HG03139 (cell line): Measurements from ENCODE around the gene SCUBE1.

Experiments
- ATAC-seq: cut with Tn5 transposase; IDR thresholded peaks from one replicate; pipeline ENCODE4 v1.9.1; 2021; ENCODE audit not compliant: unreplicated experiment

SCUBE1 gene

DNA sequence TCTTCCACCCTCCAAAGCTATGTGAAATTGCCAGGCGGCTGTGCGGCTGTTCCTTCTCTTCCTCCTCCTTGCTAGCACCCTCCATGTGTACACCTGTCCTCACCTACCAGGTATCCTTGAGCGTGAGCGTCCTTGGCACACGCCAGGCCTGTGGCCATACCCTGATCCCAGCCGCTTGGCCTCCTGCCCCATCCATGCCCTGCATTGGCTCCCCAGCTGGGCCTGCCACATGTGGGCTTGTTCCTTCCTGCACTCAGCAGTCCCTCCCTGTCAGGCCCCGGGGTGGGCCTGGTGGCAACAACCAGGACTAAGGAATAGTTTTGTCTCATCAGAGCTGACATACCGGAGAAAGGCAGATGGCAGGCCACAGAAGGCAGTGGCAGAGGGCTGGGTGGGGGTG is 40.0 kb downstream of the SCUBE1 start:
- ATAC-seq: no peak

DNA sequence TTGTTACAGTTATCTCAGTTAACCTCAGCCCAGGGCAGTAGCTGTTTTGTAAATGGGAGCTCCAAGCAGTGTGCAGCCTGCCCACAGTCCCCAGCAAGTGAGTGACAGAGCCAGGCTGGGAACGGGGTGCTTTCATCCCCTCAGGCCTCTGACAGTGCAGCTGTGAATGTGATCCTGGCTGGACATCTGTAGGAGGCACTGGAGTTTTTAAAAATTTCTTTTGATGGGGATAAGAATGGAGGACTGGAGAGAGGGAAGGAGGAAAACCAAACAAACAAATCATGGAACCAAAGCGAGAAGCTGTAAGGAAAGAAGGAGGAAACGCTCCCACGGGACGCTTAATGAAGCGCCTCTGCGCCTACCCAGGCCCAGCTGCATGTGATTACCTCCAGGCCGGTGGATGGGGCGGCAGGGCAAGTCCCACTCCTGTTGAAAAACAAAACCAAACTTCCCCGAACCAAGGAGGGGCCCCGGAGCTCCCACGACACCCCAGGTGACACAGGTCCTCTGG is 40.6 kb downstream of the SCUBE1 start:
- no peak for ATAC-seq

DNA sequence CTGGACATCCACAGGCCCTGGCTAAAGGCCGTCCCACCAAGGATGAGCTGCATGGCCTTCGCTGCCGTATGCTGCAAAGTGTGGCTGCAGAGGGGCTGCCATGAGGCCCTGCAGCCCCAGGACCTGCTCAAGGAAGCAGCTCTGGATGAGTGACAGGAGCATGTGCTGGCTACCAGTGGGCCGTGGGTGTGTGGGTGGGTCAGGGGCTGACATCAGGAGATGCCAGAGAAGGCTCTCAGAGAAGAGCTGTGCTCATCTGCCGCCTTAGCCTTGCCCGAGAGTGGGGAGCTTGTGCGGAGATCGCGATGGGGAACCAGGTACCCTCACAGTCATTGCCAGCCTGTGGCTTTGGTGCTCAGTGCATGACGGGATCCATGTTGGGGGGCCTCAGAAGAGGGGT is 41.3 kb downstream of the SCUBE1 start:
- no peak for ATAC-seq

DNA sequence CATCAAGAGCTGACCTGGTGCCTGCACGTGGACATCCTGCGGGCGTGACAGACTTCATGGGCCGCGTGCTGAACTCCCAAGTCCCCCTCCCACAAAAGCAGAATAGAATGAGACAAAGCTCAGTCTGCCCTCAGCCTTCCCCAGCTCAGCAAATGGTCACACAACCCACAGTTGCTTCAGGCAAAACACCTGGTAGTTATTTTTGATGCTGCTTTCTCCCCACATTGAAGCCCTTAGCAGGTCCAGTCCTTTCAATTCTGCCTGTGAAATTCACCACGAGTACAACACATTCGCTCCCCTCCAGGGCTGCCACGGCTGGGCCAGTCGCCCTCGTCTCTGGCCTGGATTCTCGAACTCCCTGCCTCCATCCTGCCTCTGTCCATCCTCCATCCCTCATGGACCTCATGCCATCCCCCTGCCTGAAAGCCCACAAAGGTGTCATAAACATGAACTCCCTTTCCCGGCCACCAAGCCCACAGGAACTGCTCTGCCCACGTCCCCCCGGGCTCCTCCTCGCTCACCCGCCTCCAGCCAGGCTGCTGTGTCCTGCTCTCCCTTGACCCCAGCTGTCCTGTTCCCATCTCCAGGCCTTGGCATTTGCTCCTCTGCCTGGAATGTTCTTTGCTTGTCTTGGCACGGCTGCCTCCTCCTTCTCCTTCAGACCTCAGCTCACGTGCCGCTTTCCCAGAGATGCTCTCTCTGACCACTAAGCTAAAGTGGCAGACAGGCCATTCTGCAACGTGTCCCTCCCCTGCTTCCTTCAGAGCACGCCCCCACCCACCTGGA is 42.1 kb downstream of the SCUBE1 start:
- ATAC-seq: no peak

DNA sequence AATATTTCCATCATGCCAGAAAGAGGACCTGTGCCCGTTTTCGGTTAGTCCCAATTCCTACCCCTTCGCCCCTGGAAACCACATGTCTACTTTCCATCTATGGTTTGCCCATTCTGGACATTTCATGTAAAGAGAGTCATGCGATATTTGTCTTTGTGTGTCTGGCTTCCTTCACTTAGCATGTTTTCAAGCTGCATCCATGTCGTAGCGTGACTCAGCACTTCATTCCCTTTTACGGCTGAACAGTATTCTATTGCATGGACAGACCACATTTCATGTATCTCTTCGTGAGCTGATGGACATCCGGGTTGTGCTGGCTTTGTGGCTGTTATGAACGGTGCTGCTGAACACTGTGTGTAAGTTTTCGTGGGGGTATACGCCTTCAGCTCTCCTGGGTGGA is 43.4 kb downstream of the SCUBE1 start:
- no peak for ATAC-seq

DNA sequence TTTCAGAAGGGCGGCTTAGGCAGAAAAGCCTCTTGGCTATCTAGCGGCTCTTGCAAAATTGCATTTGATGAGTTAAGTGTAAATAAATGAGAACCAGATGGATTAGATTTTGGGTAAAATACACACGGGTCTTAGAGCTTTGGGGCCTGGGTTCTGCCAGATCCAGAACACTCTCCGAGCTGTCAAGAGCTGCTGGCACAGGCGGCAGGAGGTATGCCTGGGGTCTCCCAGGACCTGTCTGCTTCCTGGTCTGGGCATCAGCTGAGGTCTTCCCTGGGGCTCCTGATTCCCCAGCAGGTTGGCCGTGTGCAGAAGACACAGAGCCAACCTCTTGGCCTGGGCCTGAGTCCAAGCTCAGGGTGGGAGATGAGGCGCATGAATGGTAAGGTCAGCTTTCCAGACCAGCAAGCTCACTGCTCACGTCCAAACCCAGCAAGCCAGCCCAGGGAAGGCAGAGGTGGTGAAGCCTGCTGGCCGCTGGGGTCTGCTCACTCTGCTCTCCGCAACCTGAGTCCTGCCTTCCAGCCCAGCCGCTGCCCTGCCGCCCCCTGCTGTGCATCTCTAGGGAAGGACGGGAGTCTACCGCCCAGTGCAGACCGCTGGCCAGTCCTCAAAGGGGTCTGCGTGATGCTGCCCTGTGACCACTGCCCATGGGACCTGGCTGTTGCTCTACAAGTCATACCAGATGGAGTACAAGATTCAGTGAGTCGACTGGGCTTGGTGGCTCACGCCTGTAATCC is 44.9 kb downstream of the SCUBE1 start:
- ATAC-seq: no peak

DNA sequence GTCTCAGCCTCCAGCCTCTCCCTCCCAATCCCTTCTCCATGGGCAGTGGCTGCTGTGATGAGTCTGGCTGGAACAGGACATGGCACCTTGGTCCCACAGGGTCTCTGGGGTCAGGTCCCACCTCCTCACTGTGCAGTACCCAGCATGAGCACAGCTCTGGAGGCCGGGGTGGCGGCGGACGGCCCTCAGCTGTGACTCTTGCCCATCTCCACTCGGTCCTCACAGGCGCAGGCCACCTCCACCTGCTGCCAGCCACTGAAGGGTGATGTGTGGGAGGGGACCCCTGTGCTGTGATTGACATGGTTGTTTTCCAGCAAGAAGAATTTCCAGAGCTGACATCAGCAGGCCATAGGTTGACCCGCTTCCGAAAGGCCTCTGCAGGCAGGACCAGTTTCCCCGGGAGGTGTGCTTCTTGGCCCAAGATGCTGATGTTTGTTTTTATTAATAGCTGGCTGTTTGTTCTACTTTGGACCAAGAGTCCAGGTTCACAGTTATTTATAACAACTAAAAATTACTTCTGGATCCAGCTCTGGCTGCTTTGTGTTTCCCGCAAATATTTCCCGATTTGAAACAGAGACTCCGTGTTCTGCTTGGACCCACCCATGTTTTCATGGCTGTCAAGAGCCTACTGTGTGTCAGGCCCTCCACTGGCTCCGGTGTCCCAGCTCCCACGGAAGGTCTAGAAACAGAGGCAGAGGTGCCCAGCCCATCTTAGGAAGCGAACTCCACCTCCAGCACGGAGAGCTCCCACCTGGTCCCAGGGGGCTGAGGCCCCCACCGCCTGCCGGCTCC is 45.7 kb downstream of the SCUBE1 start:
- ATAC-seq: no peak

DNA sequence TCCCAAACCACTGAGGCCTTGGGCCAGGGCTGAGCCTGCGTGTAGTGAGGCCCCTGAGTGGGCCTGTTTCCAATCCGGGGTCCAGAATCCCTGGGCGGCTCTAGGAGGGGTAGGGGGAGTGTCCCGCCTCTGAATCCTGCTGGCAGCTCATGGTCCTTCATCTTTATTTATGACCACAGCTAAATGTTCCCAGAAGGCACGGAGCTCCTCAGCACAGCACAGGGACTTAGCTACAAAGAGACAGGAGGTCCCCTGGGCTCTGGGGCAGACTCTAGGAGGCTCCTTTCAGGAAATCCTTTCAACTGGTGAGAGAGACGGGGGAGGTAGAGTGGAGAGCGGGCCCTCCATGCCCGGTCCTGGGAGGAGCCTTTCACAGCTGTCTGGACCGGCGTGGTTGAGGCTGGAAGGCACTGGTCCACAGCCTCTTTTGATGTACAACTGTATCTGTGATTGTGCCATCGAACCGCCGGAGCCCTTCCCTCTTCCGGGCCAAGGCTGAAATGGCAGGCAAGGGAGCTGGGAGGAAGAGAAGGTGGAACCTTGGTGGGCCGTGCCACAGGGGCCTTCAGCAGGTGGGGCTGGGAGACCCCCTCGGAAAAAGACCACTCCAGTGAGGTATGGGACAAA is 46.8 kb downstream of the SCUBE1 start:
- no peak for ATAC-seq

DNA sequence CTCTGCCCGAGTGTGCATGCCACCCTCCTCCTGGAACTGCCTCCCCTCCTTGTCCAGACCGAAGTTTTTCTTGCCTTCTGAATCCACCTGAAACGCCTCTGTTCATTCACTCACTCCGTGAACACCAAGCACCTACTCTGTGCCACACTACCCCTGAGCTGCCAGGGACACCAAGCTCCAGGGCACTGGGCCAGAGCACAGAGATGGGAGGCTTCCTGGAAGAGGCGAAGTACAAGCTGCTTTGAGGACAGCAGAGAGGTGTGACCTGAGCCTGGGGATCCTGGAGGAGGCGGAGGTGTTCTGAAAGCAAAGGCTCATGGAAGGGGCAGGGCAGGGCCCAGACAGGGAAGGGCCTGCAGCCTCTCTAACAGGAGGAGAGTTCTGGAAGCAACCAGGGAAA is 47.5 kb downstream of the SCUBE1 start:
- ATAC-seq: no peak

DNA sequence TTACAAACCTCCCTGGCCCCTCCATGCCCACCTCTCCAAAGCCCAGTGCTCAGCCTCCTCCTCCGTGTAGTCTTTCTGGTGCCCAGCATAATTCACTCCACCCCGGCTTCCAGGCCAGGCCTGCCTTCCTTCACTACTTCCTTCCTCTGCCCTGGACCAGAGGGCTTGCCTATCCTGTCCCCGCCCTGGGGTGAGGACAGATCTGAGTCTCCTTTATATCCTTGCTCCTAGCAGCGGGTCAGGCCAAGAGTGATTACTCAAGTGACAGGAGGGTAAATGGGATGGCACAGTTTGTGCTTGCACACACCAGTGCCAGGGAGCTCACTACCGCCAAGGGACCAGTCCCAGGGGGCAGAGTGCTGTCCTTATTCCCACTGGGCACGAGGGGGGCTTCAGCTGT is 48.0 kb downstream of the SCUBE1 start:
- no peak for ATAC-seq

DNA sequence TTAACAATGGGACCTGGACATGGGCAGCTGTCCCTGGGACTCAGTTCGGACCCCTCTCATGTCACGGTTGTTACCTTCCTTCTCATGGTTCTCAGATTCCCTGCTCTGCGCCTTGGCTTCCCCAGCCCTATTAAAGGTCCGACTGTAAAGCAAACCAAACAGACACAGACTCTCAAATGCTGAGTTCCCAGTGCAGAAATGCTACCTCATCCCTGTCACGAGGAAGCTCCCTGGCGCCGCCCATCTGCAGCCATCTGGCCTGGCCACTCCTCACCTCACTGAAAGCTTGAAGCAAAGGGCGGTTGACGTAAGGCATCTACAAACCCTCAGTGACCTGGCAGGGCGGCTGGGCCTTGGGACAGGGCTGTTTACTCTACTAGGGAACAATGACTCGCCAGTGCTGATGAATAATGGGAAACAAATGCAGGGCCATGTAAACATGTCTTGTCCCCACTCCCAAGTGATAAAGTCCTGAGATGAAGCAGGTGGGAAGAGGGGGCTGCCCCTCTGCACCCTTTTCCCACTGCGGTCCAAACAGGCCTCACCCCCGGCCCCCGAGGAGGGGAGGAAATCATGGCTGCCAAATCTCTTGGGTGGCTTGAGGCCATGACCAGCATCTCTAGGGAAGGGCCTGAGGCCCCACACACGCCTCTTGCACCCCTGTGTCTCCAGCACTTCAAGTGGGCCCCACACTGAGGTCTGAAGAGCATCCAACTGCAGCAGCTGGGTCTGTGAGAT is 49.3 kb downstream of the SCUBE1 start:
- no peak for ATAC-seq

DNA sequence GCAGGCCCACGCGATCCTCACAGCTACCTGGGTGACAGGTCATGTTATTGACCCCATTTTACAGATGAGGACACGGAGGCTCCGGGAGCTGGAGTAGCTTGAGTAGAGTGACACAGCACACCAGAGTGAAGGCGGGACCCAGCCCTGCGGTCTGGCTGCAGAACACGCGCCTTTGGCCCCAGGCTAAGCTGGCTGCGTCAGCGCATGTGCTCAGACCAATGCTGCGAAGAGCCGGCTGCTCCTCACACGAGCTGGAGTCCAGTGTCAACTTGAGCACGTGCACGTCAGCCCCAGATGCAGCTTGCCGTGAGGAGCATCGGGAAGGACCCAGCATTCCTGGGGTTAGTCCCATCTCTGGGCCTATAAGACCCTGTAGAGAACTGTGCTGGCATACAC is 49.9 kb downstream of the SCUBE1 start:
- no peak for ATAC-seq

DNA sequence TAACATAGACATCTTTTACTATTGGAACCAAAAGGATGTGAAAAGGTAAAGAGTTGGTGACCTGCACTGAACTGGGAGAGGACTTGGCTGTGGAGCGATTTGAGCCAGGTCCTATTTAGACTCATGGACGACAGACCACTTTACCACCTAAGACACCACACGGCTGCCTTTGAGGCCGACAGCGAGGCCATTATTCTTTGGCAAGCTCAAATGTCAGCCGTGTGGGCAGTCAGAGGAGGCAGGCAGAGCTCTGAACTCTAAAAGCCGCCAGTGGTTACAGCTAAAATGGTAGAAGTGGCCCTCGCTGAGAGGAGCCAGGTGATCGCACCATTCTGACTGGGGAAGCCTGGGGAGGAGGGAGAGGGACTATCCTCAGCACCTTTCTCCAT is 50.5 kb downstream of the SCUBE1 start:
- no peak for ATAC-seq

DNA sequence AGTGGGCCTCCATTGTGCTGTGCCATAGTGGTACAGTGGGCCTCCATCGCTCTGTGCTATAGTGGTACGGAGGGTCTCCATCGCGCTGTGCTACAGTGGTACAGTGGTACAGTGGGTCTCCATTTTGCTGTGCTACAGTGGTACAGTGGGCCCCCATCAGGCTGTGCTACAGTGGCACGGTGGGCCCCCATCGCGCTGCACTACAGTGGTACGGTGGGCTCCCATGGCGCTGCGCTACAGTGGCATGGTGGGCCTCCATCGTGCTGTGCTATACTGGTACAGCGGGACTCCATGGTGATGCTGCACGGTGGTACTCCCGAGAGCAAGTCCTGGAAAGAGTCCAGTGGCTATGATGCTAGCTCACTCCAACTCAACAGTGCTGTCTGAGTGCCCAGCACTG is 51.8 kb downstream of the SCUBE1 start:
- no peak for ATAC-seq

DNA sequence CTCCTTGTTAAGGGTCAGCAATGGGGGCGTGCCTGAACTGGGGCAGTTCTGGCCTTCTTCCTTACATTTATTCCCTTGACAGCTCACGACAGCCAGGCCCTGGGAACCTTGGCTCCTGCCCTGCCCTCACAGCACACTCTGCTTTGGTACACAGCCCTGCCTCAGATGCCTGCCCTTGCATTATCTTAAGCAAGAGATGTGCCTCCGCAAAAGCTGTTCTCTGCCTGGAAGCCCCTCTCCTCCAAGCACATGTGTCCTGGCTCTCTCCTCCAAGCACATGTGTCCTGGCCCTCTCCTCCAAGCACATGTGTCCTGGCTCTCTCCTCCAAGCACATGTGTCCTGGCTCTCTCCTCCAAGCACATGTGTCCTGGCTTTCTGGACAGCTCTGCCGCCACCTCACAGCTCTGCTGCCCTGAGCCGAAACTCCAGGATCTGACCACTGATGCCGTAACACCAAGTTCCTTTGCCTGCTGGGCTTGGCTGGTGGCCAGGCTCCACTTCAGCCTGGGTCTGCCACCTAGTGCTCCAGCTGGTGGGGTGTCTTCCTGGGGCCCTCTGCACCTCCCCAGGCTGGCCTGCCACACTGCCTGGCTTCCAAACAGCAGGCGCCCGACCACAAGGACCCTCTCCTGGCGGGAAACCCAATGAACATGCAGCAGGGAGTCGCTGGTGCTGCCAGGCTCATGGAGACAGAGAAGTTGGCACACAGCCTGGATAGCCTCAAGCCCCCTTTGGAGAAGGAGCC is 53.0 kb downstream of the SCUBE1 start:
- no peak for ATAC-seq

DNA sequence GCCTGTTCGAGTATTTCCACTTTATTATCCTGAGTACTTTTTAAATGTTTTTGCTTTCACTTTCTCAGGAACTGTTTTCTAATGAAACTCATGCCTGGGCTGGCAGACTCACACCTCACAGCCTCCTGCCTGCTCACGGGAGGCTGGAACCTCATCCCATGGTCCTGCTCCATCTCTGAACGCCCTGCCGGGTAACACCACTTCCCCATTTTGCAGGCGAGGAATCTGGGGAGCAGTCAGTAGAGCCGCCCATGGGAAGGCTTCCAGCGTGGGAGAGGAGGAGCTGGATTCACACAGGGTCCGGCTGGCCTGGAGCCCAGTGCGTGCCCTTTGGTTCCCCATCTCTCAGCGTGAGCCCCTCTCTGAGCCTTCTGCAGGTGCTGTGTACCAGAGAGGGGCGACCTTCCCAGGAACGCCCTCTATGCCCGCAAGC is 53.6 kb downstream of the SCUBE1 start:
- ATAC-seq: no peak

DNA sequence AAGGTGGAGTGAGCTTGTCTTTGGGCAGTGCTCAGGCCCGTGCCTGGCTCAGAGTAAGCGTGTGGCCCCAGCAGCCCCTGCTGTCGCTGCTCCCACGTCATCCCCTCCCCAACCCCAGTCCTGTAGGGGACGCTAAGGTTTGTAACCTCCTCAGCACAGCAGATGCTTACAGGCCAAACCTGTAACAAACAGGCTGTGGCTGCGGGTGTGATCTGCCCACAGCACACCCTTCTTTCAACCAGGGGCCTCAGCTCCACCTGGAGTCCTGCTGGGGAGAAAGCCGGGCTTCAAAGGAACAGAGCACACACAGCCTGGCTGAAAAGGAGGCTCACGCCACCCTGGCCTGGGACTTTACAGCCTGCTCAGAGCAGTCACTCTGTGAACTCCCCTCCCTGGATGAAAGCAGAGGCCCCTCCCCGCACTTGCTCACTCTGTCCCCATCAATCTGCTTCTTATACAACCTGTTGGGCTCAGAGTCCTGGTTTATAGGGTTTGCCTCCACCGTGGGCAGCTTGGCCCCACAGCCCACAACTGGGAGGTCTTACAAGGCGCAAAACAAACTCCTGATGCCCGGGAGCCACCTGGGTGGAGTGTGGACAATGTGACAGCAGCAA is 54.3 kb downstream of the SCUBE1 start:
- ATAC-seq: no peak

DNA sequence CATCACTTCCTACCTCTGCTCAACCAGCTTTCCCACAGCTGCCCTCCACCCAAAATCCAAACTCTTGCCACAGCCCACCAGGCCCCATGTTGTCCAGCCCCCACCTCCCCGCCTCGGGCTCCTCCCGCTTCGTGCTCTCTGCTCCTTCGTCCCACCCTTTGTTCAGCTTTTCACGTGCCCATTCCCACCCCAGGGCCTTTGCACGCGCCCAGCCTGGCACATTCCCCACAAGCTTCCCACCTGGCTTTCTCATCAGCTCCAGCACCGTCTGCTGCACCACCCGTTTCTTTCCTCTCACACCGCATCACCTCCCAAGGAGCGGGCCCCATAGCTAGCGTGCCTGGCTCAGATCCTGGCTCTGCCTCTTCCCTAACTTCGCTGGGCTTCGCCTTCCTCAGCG is 54.8 kb downstream of the SCUBE1 start:
- no peak for ATAC-seq

DNA sequence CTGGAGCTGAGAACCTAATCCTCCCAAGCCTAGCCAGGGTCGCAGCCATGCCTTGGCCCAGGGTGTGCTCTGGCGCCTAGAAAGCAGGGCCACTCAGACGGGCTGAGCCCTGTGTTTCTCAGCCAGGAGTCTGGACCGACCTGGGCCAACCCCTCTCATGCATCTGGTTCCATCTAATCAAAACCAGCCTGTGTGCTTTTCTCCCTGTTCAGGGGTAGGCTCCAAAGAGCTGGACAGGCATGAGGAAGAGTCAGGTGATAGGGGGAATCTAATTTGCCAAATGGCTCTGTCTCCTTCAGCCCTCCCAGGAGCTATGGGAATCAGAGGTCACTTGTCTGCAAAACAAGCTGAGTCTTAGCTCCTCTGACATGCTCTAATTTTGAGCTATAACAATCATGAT is 55.7 kb downstream of the SCUBE1 start:
- no peak for ATAC-seq
